HepG2 (cell line): ENCODE results near the gene HLCS. TPM values are rescaled to one million over a fixed set of nuclear protein-coding genes. Genes with fewer than 3 reads are reported as not detected.

Experiments used
- ASH2L ChIP-seq: fragments of 300-600, 200-600 bp; sonication (generic); IDR thresholded peaks from 2 replicates; pipeline ENCODE4 v1.7.0; 2017; ENCODE audit warnings: low read depth, mild to moderate bottlenecking, moderate library complexity, mixed read lengths, low read length; ENCODE audit not compliant: insufficient read length
- CREM ChIP-seq, 2 experiments: sonication (generic) in 1 of 2; formaldehyde crosslinking in 1 of 2; IDR thresholded peaks; 2 replicates each; pipeline versions ENCODE4 v1.4.0 to v1.6.1; 2016 to 2020; ENCODE audit warnings: antibody characterized with exemption in 1 of 2, mild to moderate bottlenecking in 1 of 2, missing genetic modification reagents in 1 of 2
- DR1 ChIP-seq: sonication (generic); formaldehyde crosslinking; IDR thresholded peaks from 2 replicates; pipeline ENCODE4 v1.8.0; 2021; ENCODE audit warnings: mild to moderate bottlenecking, missing genetic modification reagents, inconsistent platforms
- FLYWCH1 ChIP-seq: sonication (generic); formaldehyde crosslinking; IDR thresholded peaks from 2 replicates; pipeline ENCODE4 v1.8.1; 2023; ENCODE audit warnings: mild to moderate bottlenecking, missing genetic modification reagents
- FOXC1 ChIP-seq: sonication (generic); formaldehyde crosslinking; IDR thresholded peaks from 2 replicates; pipeline ENCODE4 v1.8.0; 2022; ENCODE audit warnings: mild to moderate bottlenecking, missing genetic modification reagents, borderline replicate concordance
- IKZF1 ChIP-seq: fragments of 450-650 bp; IDR thresholded peaks from 2 replicates; pipeline ENCODE4 v1.7.1; 2016
- IKZF4 ChIP-seq: sonication (generic); formaldehyde crosslinking; IDR thresholded peaks from 2 replicates; pipeline ENCODE4 v1.5.1; 2020; ENCODE audit warnings: borderline replicate concordance, mild to moderate bottlenecking, low read depth, missing genetic modification reagents; ENCODE audit errors: not compliant biosample characterization
- KLF15 ChIP-seq: sonication (generic); formaldehyde crosslinking; IDR thresholded peaks from 2 replicates; pipeline ENCODE4 v1.8.1; 2023; ENCODE audit warnings: borderline replicate concordance, mild to moderate bottlenecking, inconsistent platforms, missing genetic modification reagents, mixed read lengths
- MLLT10 ChIP-seq: sonication (generic); formaldehyde crosslinking; IDR thresholded peaks from 2 replicates; pipeline ENCODE4 v1.4.0; 2020; ENCODE audit warnings: missing genetic modification reagents
- NAIF1 ChIP-seq: sonication (generic); formaldehyde crosslinking; IDR thresholded peaks from 2 replicates; pipeline ENCODE4 v1.5.0; 2020; ENCODE audit warnings: mild to moderate bottlenecking, missing genetic modification reagents, borderline replicate concordance
- RNF219 ChIP-seq: sonication (generic); formaldehyde crosslinking; IDR thresholded peaks from 2 replicates; pipeline ENCODE4 v1.5.0; 2020; ENCODE audit warnings: mild to moderate bottlenecking, missing genetic modification reagents
- SRSF9 ChIP-seq: fragments of 200-400 bp; formaldehyde crosslinking; IDR thresholded peaks from 2 replicates; pipeline ENCODE4 v1.6.1; 2018; ENCODE audit warnings: borderline replicate concordance, mild to moderate bottlenecking, low read depth, low read length; ENCODE audit not compliant: insufficient read depth, poor library complexity, severe bottlenecking
- ZNF230 ChIP-seq: sonication (generic); formaldehyde crosslinking; IDR thresholded peaks from 2 replicates; pipeline ENCODE4 v1.4.0; 2020; ENCODE audit warnings: mild to moderate bottlenecking, missing genetic modification reagents
- ZNF251 ChIP-seq: sonication (generic); formaldehyde crosslinking; IDR thresholded peaks from 2 replicates; pipeline ENCODE4 v1.9.0; 2021; ENCODE audit warnings: mild to moderate bottlenecking, missing genetic modification reagents
- ZNF264 ChIP-seq: sonication (generic); formaldehyde crosslinking; IDR thresholded peaks from 2 replicates; pipeline ENCODE4 v1.4.0; 2020; ENCODE audit warnings: missing genetic modification reagents
- ZNF33B ChIP-seq: sonication (generic); formaldehyde crosslinking; IDR thresholded peaks from 2 replicates; pipeline ENCODE4 v1.5.1; 2020; ENCODE audit warnings: mild to moderate bottlenecking, missing genetic modification reagents
- ZNF547 ChIP-seq: sonication (generic); formaldehyde crosslinking; IDR thresholded peaks from 2 replicates; pipeline ENCODE4 v1.5.1; 2020; ENCODE audit warnings: mild to moderate bottlenecking, missing genetic modification reagents
- ZNF709 ChIP-seq: sonication (generic); formaldehyde crosslinking; IDR thresholded peaks from 2 replicates; pipeline ENCODE4 v1.5.0; 2020; ENCODE audit warnings: mild to moderate bottlenecking, missing genetic modification reagents
- polyA plus RNA-seq, 8 experiments: library from polyadenylated mRNA; depleted of rRNA in 3 of 8; stranded (reverse) in 7 of 8; unstranded in 1 of 8; fragments of >200 nt; fragmentation: Illumina TruSeq in 4 of 8; extraction: Trizol in 4 of 8; gene quantifications; 2 replicates each; pipeline versions ENCODE4 v1.2.1 to v1.2.3, GENCODE V29; 2011 to 2016; ENCODE audit warnings: low read depth in 4 of 8, missing spikeins in 1 of 8, mixed read lengths in 1 of 8; ENCODE audit not compliant: insufficient read depth in 1 of 8
- total RNA-seq, 5 experiments: library from RNA; depleted of rRNA; stranded (reverse); fragments of >200 nt; fragmentation: Illumina TruSeq; extraction: Trizol; gene quantifications; 2 replicates each; pipeline ENCODE4 v1.2.3, GENCODE V29; 2016; ENCODE audit warnings: low read depth in 1 of 5
- TF ChIP-seq, protein P1 (sequence below): sonication (generic); formaldehyde crosslinking; conservative IDR thresholded peaks from 2 replicates; pipeline ENCODE4 v1.4.0; 2020; ENCODE audit warnings: mild to moderate bottlenecking, missing genetic modification reagents, moderate library complexity
- TF ChIP-seq, protein P2 (sequence below): fragments of 450-650 bp; IDR thresholded peaks from 2 replicates; pipeline ENCODE4 v1.6.1; 2017; ENCODE audit warnings: mild to moderate bottlenecking
- TF ChIP-seq, protein P3 (sequence below): sonication (generic); formaldehyde crosslinking; IDR thresholded peaks from 2 replicates; pipeline ENCODE4 v1.8.0; 2022; ENCODE audit warnings: mild to moderate bottlenecking, missing genetic modification reagents, borderline replicate concordance

The HLCS gene
- total and polyA plus RNA-seq, 2 of the 13 experiments (the other 11 are each of a cell fraction or from before 2014, with no cell fraction given), result 7.9 to 12.3 TPM

DNA sequence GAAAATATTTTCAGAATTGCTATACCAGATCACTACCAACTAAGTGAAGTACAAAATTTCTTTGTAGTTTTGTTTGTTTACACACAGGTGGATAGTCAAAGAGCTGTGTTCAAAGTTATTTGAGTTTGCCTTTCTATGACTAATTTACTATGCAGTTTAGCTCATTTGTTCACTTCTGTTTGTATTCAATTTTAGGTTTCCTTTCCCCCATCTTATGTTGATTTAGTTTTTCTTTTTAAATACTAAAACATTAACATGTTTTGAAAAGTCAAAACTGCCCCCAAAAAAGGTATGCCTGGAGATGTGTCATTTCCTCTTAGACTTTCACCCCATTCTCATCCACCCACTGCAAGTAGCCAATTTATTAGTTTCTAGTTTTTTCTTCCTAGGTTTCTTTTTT, 21.4 kb upstream of the HLCS start (continued):
- TF ChIP-seq, protein P1, sequence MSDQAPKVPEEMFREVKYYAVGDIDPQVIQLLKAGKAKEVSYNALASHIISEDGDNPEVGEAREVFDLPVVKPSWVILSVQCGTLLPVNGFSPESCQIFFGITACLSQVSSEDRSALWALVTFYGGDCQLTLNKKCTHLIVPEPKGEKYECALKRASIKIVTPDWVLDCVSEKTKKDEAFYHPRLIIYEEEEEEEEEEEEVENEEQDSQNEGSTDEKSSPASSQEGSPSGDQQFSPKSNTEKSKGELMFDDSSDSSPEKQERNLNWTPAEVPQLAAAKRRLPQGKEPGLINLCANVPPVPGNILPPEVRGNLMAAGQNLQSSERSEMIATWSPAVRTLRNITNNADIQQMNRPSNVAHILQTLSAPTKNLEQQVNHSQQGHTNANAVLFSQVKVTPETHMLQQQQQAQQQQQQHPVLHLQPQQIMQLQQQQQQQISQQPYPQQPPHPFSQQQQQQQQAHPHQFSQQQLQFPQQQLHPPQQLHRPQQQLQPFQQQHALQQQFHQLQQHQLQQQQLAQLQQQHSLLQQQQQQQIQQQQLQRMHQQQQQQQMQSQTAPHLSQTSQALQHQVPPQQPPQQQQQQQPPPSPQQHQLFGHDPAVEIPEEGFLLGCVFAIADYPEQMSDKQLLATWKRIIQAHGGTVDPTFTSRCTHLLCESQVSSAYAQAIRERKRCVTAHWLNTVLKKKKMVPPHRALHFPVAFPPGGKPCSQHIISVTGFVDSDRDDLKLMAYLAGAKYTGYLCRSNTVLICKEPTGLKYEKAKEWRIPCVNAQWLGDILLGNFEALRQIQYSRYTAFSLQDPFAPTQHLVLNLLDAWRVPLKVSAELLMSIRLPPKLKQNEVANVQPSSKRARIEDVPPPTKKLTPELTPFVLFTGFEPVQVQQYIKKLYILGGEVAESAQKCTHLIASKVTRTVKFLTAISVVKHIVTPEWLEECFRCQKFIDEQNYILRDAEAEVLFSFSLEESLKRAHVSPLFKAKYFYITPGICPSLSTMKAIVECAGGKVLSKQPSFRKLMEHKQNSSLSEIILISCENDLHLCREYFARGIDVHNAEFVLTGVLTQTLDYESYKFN (CRISPR knock-in tag), result peak; percentile 79
- TF ChIP-seq FLYWCH1 (CRISPR knock-in tag) (no peak), DR1 (no peak), NAIF1 (CRISPR knock-in tag) (no peak), IKZF4 (CRISPR knock-in tag) (no peak), ZNF547 (CRISPR knock-in tag) (no peak), ZNF230 (CRISPR knock-in tag) (no peak), KLF15 (CRISPR knock-in tag) (no peak), CREM (IDR thresholded peaks at IDR 0.05) (peak; percentile 78), CREM (CRISPR knock-in tag; IDR thresholded peaks at IDR 0.05) (no peak), ZNF33B (CRISPR knock-in tag) (no peak), ZNF264 (CRISPR knock-in tag) (0 out of 2 replicates have a peak, but pooled peaks have one; percentile 13), IKZF1 (no peak), FOXC1 (no peak), RNF219 (CRISPR knock-in tag) (no peak), ZNF251 (CRISPR knock-in tag) (no peak), SRSF9 (no peak), ASH2L (no peak), MLLT10 (CRISPR knock-in tag) (no peak), ZNF709 (CRISPR knock-in tag) (no peak)
- TF ChIP-seq, protein P2, sequence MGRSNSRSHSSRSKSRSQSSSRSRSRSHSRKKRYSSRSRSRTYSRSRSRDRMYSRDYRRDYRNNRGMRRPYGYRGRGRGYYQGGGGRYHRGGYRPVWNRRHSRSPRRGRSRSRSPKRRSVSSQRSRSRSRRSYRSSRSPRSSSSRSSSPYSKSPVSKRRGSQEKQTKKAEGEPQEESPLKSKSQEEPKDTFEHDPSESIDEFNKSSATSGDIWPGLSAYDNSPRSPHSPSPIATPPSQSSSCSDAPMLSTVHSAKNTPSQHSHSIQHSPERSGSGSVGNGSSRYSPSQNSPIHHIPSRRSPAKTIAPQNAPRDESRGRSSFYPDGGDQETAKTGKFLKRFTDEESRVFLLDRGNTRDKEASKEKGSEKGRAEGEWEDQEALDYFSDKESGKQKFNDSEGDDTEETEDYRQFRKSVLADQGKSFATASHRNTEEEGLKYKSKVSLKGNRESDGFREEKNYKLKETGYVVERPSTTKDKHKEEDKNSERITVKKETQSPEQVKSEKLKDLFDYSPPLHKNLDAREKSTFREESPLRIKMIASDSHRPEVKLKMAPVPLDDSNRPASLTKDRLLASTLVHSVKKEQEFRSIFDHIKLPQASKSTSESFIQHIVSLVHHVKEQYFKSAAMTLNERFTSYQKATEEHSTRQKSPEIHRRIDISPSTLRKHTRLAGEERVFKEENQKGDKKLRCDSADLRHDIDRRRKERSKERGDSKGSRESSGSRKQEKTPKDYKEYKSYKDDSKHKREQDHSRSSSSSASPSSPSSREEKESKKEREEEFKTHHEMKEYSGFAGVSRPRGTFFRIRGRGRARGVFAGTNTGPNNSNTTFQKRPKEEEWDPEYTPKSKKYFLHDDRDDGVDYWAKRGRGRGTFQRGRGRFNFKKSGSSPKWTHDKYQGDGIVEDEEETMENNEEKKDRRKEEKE, result no peak
- TF ChIP-seq, protein P3, sequence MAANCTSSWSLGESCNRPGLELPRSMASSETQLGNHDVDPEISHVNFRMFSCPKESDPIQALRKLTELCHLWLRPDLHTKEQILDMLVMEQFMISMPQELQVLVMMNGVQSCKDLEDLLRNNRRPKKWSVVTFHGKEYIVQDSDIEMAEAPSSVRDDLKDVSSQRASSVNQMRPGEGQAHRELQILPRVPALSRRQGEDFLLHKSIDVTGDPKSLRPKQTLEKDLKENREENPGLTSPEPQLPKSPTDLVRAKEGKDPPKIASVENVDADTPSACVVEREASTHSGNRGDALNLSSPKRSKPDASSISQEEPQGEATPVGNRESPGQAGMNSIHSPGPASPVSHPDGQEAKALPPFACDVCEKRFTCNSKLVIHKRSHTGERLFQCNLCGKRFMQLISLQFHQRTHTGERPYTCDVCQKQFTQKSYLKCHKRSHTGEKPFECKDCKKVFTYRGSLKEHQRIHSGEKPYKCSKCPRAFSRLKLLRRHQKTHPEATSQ (CRISPR knock-in tag), result no peak
